SK-N-SH (cell line): ENCODE measurements around the gene LGI4. TPM values are rescaled to one million over a fixed set of nuclear protein-coding genes. Genes with fewer than 3 reads are reported as not detected.

Source experiments
- CTCF ChIA-PET: fragments of 300-600, 350-600 bp; formaldehyde crosslinking; extraction: SDS; loops from one replicate; lab custom pipeline; 2021; lab: Yijun Ruan, JAX
- POLR2A ChIA-PET: fragments of 350-600 bp; sonication (Branson Sonifier 250); formaldehyde crosslinking; extraction: SDS; loops from one replicate; lab custom pipeline; 2020; ENCODE audit warnings: antibody characterized with exemption, inconsistent platforms; lab: Yijun Ruan, JAX
- DNase-seq: peaks from one replicate; pipeline ENCODE4 v3.0.0; 2012
- H2AFZ ChIP-seq: fragments of 200-600 bp; sonication (generic); 2 replicates; pipeline ENCODE4 v1.8.1; 2016; ENCODE audit warnings: antibody characterized with exemption, mild to moderate bottlenecking, low read depth
- H3F3A ChIP-seq: fragments of 200-600 bp; sonication (generic); replicated peaks from 2 replicates; pipeline ENCODE3; 2016; ENCODE audit warnings: antibody characterized with exemption, mild to moderate bottlenecking; ENCODE audit not compliant: insufficient read depth
- H3K27ac ChIP-seq, 2 experiments: fragments of 200-500 bp in 1 of 2; fragments of 200-600 bp in 1 of 2; sonication (Bioruptor generic) in 1 of 2; sonication (generic), shearing (Covaris generic) in 1 of 2; 2 replicates each; pipeline versions ENCODE4 v1.5.1 to v1.6.1; 2014 to 2016; ENCODE audit warnings: low read depth in 2 of 2, inconsistent platforms in 1 of 2, low read length in 1 of 2, mild to moderate bottlenecking in 1 of 2, mixed read lengths in 1 of 2
- H3K27me3 ChIP-seq: fragments of 200-600 bp; sonication (generic), shearing (Covaris generic); 2 replicates; pipeline ENCODE4 v1.6.1; 2016; ENCODE audit warnings: mixed run types; ENCODE audit not compliant: insufficient read depth
- H3K36me3 ChIP-seq, 2 experiments: fragments of 200-500 bp in 1 of 2; fragments of 200-600 bp in 1 of 2; sonication (Bioruptor generic) in 1 of 2; sonication (generic) in 1 of 2; replicated peaks in 1 of 2; 2 replicates each; pipeline versions ENCODE3 to v1.5.1; 2014 to 2016; ENCODE audit warnings: low read length in 1 of 2, mild to moderate bottlenecking in 1 of 2; ENCODE audit not compliant: insufficient read depth in 2 of 2, control insufficient read depth in 1 of 2
- H3K4me1 ChIP-seq, 2 experiments: fragments of 200-500 bp in 1 of 2; fragments of 200-600 bp in 1 of 2; sonication (Bioruptor generic) in 1 of 2; sonication (generic), shearing (Covaris generic) in 1 of 2; 2 replicates each; pipeline versions ENCODE4 v1.5.1 to v1.6.1; 2014 to 2016; ENCODE audit warnings: low read depth in 1 of 2, low read length in 1 of 2, mixed run types in 1 of 2; ENCODE audit not compliant: insufficient read depth in 2 of 2, control insufficient read depth in 1 of 2
- H3K4me2 ChIP-seq: fragments of 200-600 bp; sonication (generic), shearing (Covaris generic); 2 replicates; pipeline ENCODE4 v1.6.1; 2017; ENCODE audit warnings: mixed run types
- H3K4me3 ChIP-seq, 2 experiments: fragments of 200-500 bp in 1 of 2; fragments of 200-600 bp in 1 of 2; sonication (Bioruptor generic) in 1 of 2; sonication (generic), shearing (Covaris generic) in 1 of 2; 2 replicates each; pipeline versions ENCODE4 v1.5.1 to v1.8.1; 2014 to 2016; ENCODE audit warnings: low read depth in 2 of 2, inconsistent platforms in 1 of 2, low read length in 1 of 2, mild to moderate bottlenecking in 1 of 2, mixed read lengths in 1 of 2, moderate library complexity in 1 of 2
- H3K79me2 ChIP-seq: fragments of 200-600 bp; sonication (generic); 2 replicates; pipeline ENCODE4 v1.8.1; 2017; ENCODE audit warnings: mild to moderate bottlenecking; ENCODE audit not compliant: insufficient read depth
- H3K9ac ChIP-seq: fragments of 200-600 bp; sonication (generic); 2 replicates; pipeline ENCODE4 v1.6.1; 2017; ENCODE audit warnings: mixed run types
- H3K9me2 ChIP-seq: fragments of 200-600 bp; sonication (generic); 2 replicates; pipeline ENCODE4 v1.6.1; 2017; ENCODE audit warnings: mixed run types
- H3K9me3 ChIP-seq: fragments of 200-600 bp; sonication (generic); 2 replicates; pipeline ENCODE4 v1.6.1; 2017; ENCODE audit warnings: mixed run types, mild to moderate bottlenecking, moderate library complexity
- H4K20me1 ChIP-seq: fragments of 200-600 bp; sonication (generic); 2 replicates; pipeline ENCODE4 v1.6.1; 2017; ENCODE audit warnings: mild to moderate bottlenecking, mixed run types; ENCODE audit not compliant: insufficient read depth
- FOXM1 ChIP-seq: IDR thresholded peaks from 2 replicates; pipeline ENCODE4 v1.4.0; 2012; ENCODE audit warnings: low read depth, mild to moderate bottlenecking
- GATA2 ChIP-seq: sonication (generic); formaldehyde crosslinking; IDR thresholded peaks from 2 replicates; pipeline ENCODE4 v1.5.0; 2020; ENCODE audit warnings: mild to moderate bottlenecking, missing genetic modification reagents
- IRF3 ChIP-seq: fragments of 150-350 bp; IDR thresholded peaks from 2 replicates; pipeline ENCODE4 v1.6.1; 2016; ENCODE audit warnings: mild to moderate bottlenecking, low read depth, low read length
- NRF1 ChIP-seq: IDR thresholded peaks from 2 replicates; pipeline ENCODE4 v1.6.1; 2012; ENCODE audit warnings: low read depth, mild to moderate bottlenecking, low read length
- RXRA ChIP-seq: IDR thresholded peaks from 2 replicates; pipeline ENCODE4 v1.4.0; 2012; ENCODE audit warnings: low read depth, mild to moderate bottlenecking, borderline replicate concordance
- SMC3 ChIP-seq: IDR thresholded peaks from 2 replicates; pipeline ENCODE4 v1.6.1; 2012; ENCODE audit warnings: low read depth, low read length, improper control_type of control experiment
- TAF1 ChIP-seq: IDR thresholded peaks from 2 replicates; pipeline ENCODE4 v1.6.1; 2012; ENCODE audit warnings: low read depth, mild to moderate bottlenecking, low read length, moderate library complexity, borderline replicate concordance
- TCF12 ChIP-seq: IDR thresholded peaks from 2 replicates; pipeline ENCODE4 v1.4.0; 2012
- TEAD4 ChIP-seq: IDR thresholded peaks from 2 replicates; pipeline ENCODE4 v1.4.0; 2012; ENCODE audit warnings: mild to moderate bottlenecking, borderline replicate concordance; ENCODE audit not compliant: insufficient read depth
- ZBTB33 ChIP-seq: IDR thresholded peaks from 2 replicates; pipeline ENCODE4 v1.4.0; 2012; ENCODE audit warnings: low read depth, borderline replicate concordance
- WGBS: methylation state at CpG from one replicate; pipeline ENCODE4 v1.1.6; 2017; ENCODE audit warnings: low lambda C conversion rate; 5-methylcytosine and 5-hydroxymethylcytosine counted together
- polyA plus RNA-seq, 3 experiments: library from polyadenylated mRNA; depleted of rRNA; stranded (reverse); fragments of >200 nt; gene quantifications; 2 replicates each; pipeline ENCODE4 v1.2.3, GENCODE V29; 2012
- TF ChIP-seq, protein P1 (sequence below): IDR thresholded peaks from 2 replicates; pipeline ENCODE4 v1.4.0; 2012; ENCODE audit warnings: low read depth

LGI4 gene
- polyA plus RNA-seq, 1 of the 3 experiments (the other 2 are of a cell fraction): 0.05 TPM

- H2AFZ ChIP-seq: no peak overlapping the region
- no peaks in the 10 kb centered on the region for H3K36me3 ChIP-seq
- H3K9ac ChIP-seq: no peak overlapping the region
- H3K9me3 ChIP-seq: no peaks in the 10 kb centered on the region
- no peak overlapping the region for H3K27ac ChIP-seq
- CTCF ChIA-PET: interaction anchor here (1.8 kb wide), 1 partner anchor 10 kb away, joined by 9 read pairs; no protein-coding TSS in a partner anchor
- no peak for DNase-seq
- TF ChIP-seq NRF1 (no peak), TCF12 (no peak), FOXM1 (no peak), ZBTB33 (no peak)
- TF ChIP-seq, all 33 proteins: peak for 0
- H3K4me3 ChIP-seq: no peak overlapping the region
- H4K20me1 ChIP-seq: no peaks in the 10 kb centered on the region
- no peaks in the 10 kb centered on the region for H3F3A ChIP-seq
- POLR2A ChIA-PET: no interaction called here
- no peak overlapping the region for H3K4me2 ChIP-seq
- no peaks in the 10 kb centered on the region for H3K79me2 ChIP-seq
- no peaks in the 10 kb centered on the region for H3K27me3 ChIP-seq
- no peaks in the 10 kb centered on the region for H3K9me2 ChIP-seq
- WGBS: 56% methylated on average over 17 of the region's 17 CpGs
- no peaks in the 10 kb centered on the region for H3K4me1 ChIP-seq
These were observed 57.2 kb downstream of the LGI4 start for GRCh38 chr19:35077411-35078223.

- Histone ChIP-seq H3K79me2 (no peaks in the 10 kb centered on the region), H3K27me3 (no peaks in the 10 kb centered on the region), H3F3A (no peaks in the 10 kb centered on the region), H3K4me1 (no peaks in the 10 kb centered on the region), H3K9me3 (no peaks in the 10 kb centered on the region), H4K20me1 (no peaks in the 10 kb centered on the region), H2AFZ (no peak overlapping the region), H3K36me3 (no peaks in the 10 kb centered on the region), H3K9me2 (no peaks in the 10 kb centered on the region), H3K4me3 (no peak overlapping the region), H3K4me2 (no peak overlapping the region), H3K27ac (no peak overlapping the region), H3K9ac (no peak overlapping the region)
- TF ChIP-seq TEAD4: no peak
- POLR2A ChIA-PET: no interaction called here
- no peak for DNase-seq
- CTCF ChIA-PET: no interaction called here
- 58% methylated on average over 8 of the region's 8 CpGs for WGBS
These were observed 58.2 kb downstream of the LGI4 start for GRCh38 chr19:35076657-35077056.

DNA sequence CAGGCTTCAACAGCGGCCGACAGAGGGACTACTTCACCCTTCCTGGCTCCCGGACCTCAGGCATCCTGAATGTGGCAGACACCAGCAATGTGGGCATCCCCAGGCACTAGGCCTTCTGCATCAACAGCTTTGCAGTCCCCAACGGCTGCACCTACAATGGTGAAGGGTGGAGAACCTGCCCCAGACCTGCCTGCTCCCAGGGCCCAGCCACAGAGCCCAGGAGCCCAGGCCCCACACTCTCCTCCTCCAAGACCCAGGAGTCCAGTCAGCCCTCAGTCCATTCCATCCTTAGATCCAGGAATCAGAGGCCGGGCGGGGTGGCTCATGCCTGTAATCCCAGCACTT is 58.9 kb downstream of the LGI4 start:
- Histone ChIP-seq H3K4me1 (no peaks in the 10 kb centered on the region), H3K4me2 (no peak overlapping the region), H3K79me2 (no peaks in the 10 kb centered on the region), H3K36me3 (no peaks in the 10 kb centered on the region), H4K20me1 (no peaks in the 10 kb centered on the region), H3K27me3 (no peaks in the 10 kb centered on the region), H3K9me3 (no peaks in the 10 kb centered on the region), H3K27ac (no peak overlapping the region), H3K9ac (no peak overlapping the region), H3K9me2 (no peaks in the 10 kb centered on the region), H2AFZ (no peak overlapping the region), H3K4me3 (no peak overlapping the region), H3F3A (no peaks in the 10 kb centered on the region)
- TF ChIP-seq TAF1 (no peak), TEAD4 (no peak), RXRA (no peak), SMC3 (no peak), ZBTB33 (no peak), IRF3 (no peak), GATA2 (CRISPR knock-in tag) (no peak)
- TF ChIP-seq, protein P1, sequence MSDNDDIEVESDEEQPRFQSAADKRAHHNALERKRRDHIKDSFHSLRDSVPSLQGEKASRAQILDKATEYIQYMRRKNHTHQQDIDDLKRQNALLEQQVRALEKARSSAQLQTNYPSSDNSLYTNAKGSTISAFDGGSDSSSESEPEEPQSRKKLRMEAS: no peak
- POLR2A ChIA-PET: no interaction called here
- 52% methylated on average over 3 of the region's 6 CpGs for WGBS
- no peak for DNase-seq
- CTCF ChIA-PET: interaction anchor here (1.9 kb wide), 1 partner anchor 10 kb away, joined by 10 read pairs; no protein-coding TSS in a partner anchor
